Hepatocyte (in vitro differentiated cells): ENCODE results near the gene MC4R. TPM values are rescaled to one million over a fixed set of nuclear protein-coding genes. Genes with fewer than 3 reads are reported as not detected.

Source experiments
- DNase-seq: peaks from one replicate; pipeline ENCODE4 v3.0.0-alpha.2; 2016; ENCODE audit warnings: low spot score
- H2AFZ ChIP-seq: fragments of 200-600 bp; sonication (generic); 2 replicates; pipeline ENCODE4 v1.6.0; 2016; ENCODE audit warnings: antibody characterized with exemption, mild to moderate bottlenecking
- H3K27ac ChIP-seq: fragments of 200-600 bp; sonication (generic); 2 replicates; pipeline ENCODE4 v1.5.1; 2016; ENCODE audit warnings: mild to moderate bottlenecking
- H3K27me3 ChIP-seq: fragments of 200-600 bp; sonication (generic); 2 replicates; pipeline ENCODE4 v1.6.1; 2016
- H3K36me3 ChIP-seq: fragments of 200-600 bp; sonication (generic); replicated peaks from 2 replicates; pipeline ENCODE4 v1.5.1; 2016; ENCODE audit warnings: low read depth; ENCODE audit not compliant: insufficient read depth
- H3K4me1 ChIP-seq: fragments of 200-600 bp; sonication (generic); 2 replicates; pipeline ENCODE4 v1.5.1; 2016; ENCODE audit warnings: mild to moderate bottlenecking, moderate library complexity; ENCODE audit not compliant: insufficient read depth
- H3K4me2 ChIP-seq: fragments of 200-600 bp; sonication (generic); 2 replicates; pipeline ENCODE4 v1.6.0; 2016
- H3K4me3 ChIP-seq: fragments of 200-600 bp; sonication (generic); 2 replicates; pipeline ENCODE4 v1.5.1; 2016; ENCODE audit warnings: mild to moderate bottlenecking
- H3K79me2 ChIP-seq: fragments of 200-600 bp; sonication (generic); 2 replicates; pipeline ENCODE4 v1.6.0; 2017; ENCODE audit warnings: mild to moderate bottlenecking
- H3K9me2 ChIP-seq: fragments of 200-600 bp; sonication (generic); replicated peaks from 2 replicates; pipeline ENCODE4 v1.6.0; 2017; ENCODE audit warnings: mild to moderate bottlenecking; ENCODE audit not compliant: insufficient read depth
- H3K9me3 ChIP-seq: fragments of 200-600 bp; sonication (generic); 2 replicates; pipeline ENCODE4 v1.5.1; 2016; ENCODE audit warnings: low read depth, mild to moderate bottlenecking
- H4K20me1 ChIP-seq: fragments of 200-600 bp; sonication (generic); 2 replicates; pipeline ENCODE4 v1.6.0; 2016; ENCODE audit warnings: mild to moderate bottlenecking; ENCODE audit not compliant: insufficient read depth, poor library complexity, severe bottlenecking
- CTCF ChIP-seq: fragments of 200-600 bp; sonication (generic); IDR thresholded peaks from 2 replicates; pipeline ENCODE4 v1.5.1; 2016; ENCODE audit warnings: antibody characterized with exemption, mild to moderate bottlenecking; ENCODE audit not compliant: poor library complexity
- EZH2 ChIP-seq: fragments of 200-600 bp; sonication (generic); IDR thresholded peaks from 2 replicates; pipeline ENCODE4 v1.6.1; 2016; ENCODE audit warnings: antibody characterized with exemption, mild to moderate bottlenecking, borderline replicate concordance
- EZH2phosphoT487 ChIP-seq: fragments of 200-600 bp; sonication (generic); IDR thresholded peaks from one replicate; pipeline ENCODE4 v1.6.1; 2018; ENCODE audit warnings: antibody characterized with exemption, mild to moderate bottlenecking, low read depth, moderate library complexity; ENCODE audit not compliant: unreplicated experiment, severe bottlenecking
- WGBS: methylation state at CpG from one replicate; pipeline ENCODE4 v1.1.6; 2016; ENCODE audit warnings: low lambda C conversion rate; ENCODE audit errors: missing lambda C conversion rate; 5-methylcytosine and 5-hydroxymethylcytosine counted together
- polyA plus RNA-seq: library from polyadenylated mRNA; unstranded; fragments of >200 nt; fragmentation: Nextera tagmentation; extraction: Ambion mirVana; gene quantifications from 2 replicates; pipeline ENCODE4 v1.2.1, GENCODE V29; 2016
- total RNA-seq: library from RNA; depleted of rRNA; stranded (reverse); fragments of >200 nt; gene quantifications from 2 replicates; pipeline ENCODE4 v1.2.3, GENCODE V29; 2014

The MC4R gene
- total and polyA plus RNA-seq, 2 experiments from 2014 or later: not detected

GRCh38 chr18:60404486-60405085, 32.0 kb upstream of the MC4R start:
- Histone ChIP-seq H3K9me3 (no peaks in the 10 kb centered on the region), H3K27me3 (no peaks in the 10 kb centered on the region), H3K4me2 (no peak overlapping the region), H3K9me2 (no peaks in the 10 kb centered on the region), H3K27ac (no peak overlapping the region), H3K36me3 (no peaks in the 10 kb centered on the region), H3K79me2 (no peaks in the 10 kb centered on the region), H3K4me1 (no peaks in the 10 kb centered on the region), H2AFZ (no peak overlapping the region), H4K20me1 (no peaks in the 10 kb centered on the region), H3K4me3 (no peak overlapping the region)
- no peak for DNase-seq
- no peak for TF ChIP-seq EZH2
- TF ChIP-seq CTCF: no peak
- no peak for TF ChIP-seq EZH2phosphoT487
- 80% methylated on average over 6 of the region's 6 CpGs for whole genome bisulfite sequencing

DNA sequence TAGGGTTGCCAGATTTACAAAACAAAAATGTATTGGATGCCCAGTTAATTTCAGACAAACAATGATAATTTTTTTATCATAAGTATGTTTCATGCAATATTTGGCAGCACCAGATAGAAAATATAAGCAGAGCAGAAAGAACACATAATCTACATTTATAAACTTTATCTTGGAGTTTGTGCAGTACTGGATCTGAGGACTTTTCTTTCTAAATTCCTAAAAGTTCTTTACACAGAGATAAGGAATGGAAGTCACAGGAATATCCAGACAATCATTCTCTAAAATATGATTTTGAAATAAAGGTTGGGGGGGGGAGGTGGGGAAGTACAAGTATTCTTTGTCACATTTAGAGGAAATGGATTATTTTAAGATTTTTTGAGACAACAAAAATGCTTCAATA, 28.8 kb upstream of the MC4R start:
- Histone ChIP-seq H2AFZ (no peak overlapping the region), H3K4me1 (no peaks in the 10 kb centered on the region), H3K36me3 (no peaks in the 10 kb centered on the region), H3K4me2 (no peak overlapping the region), H3K27ac (no peak overlapping the region), H3K9me3 (no peaks in the 10 kb centered on the region), H3K79me2 (no peaks in the 10 kb centered on the region), H3K9me2 (no peaks in the 10 kb centered on the region), H4K20me1 (no peaks in the 10 kb centered on the region), H3K27me3 (no peaks in the 10 kb centered on the region), H3K4me3 (no peak overlapping the region)
- no peak for TF ChIP-seq CTCF
- TF ChIP-seq EZH2phosphoT487: no peak
- TF ChIP-seq EZH2: no peak
- DNase-seq: no peak

- TF ChIP-seq EZH2 (no peak), CTCF (no peak), EZH2phosphoT487 (no peak)
- no peak for DNase-seq
- no peaks in the 10 kb centered on the region for H3K36me3 ChIP-seq
- 88% methylated on average over 4 of the region's 4 CpGs for WGBS
- no peaks in the 10 kb centered on the region for H3K79me2 ChIP-seq
- H3K4me2 ChIP-seq: no peak overlapping the region
- H2AFZ ChIP-seq: no peak overlapping the region
- H3K4me3 ChIP-seq: no peak overlapping the region
- no peaks in the 10 kb centered on the region for H3K4me1 ChIP-seq
- no peaks in the 10 kb centered on the region for H3K27me3 ChIP-seq
- H3K27ac ChIP-seq: no peak overlapping the region
- no peaks in the 10 kb centered on the region for H4K20me1 ChIP-seq
- no peaks in the 10 kb centered on the region for H3K9me3 ChIP-seq
- no peaks in the 10 kb centered on the region for H3K9me2 ChIP-seq
Measured at GRCh38 chr18:60391571-60392226, 19.1 kb upstream of the MC4R start.
